H9 (cell line): Measurements from ENCODE around the gene CCR3. TPM values are rescaled to one million over a fixed set of nuclear protein-coding genes. Genes with fewer than 3 reads are reported as not detected.

ENCODE experiments used
- DNase-seq: peaks from one replicate; pipeline ENCODE4 v3.0.0-alpha.2; 2017
- H2AFZ ChIP-seq: one replicate; pipeline ENCODE4 v1.6.1; 2013; ENCODE audit warnings: mild to moderate bottlenecking, low read length, control low read depth, moderate library complexity
- H2AK5ac ChIP-seq: 2 replicates; pipeline ENCODE4 v1.6.1; 2013; ENCODE audit warnings: low read length, control low read depth, mixed read lengths; ENCODE audit not compliant: insufficient read length
- H2BK120ac ChIP-seq: one replicate; pipeline ENCODE4 v1.6.1; 2013; ENCODE audit warnings: low read depth, mild to moderate bottlenecking, low read length, control low read depth, inconsistent platforms; ENCODE audit not compliant: poor library complexity, severe bottlenecking
- H2BK12ac ChIP-seq: 2 replicates; pipeline ENCODE4 v1.6.1; 2013; ENCODE audit warnings: low read length, control low read depth, mixed read lengths, low read depth; ENCODE audit not compliant: insufficient read length
- H2BK15ac ChIP-seq: 2 replicates; pipeline ENCODE4 v1.6.1; 2013; ENCODE audit warnings: low read depth, low read length, control low read depth
- H2BK20ac ChIP-seq: one replicate; pipeline ENCODE4 v1.6.1; 2013; ENCODE audit warnings: low read depth, mild to moderate bottlenecking, low read length, control low read depth, inconsistent platforms; ENCODE audit not compliant: poor library complexity, severe bottlenecking
- H2BK5ac ChIP-seq: 2 replicates; pipeline ENCODE4 v1.6.1; 2013; ENCODE audit warnings: low read length, control low read depth, mixed read lengths; ENCODE audit not compliant: insufficient read length
- H3K14ac ChIP-seq: 2 replicates; pipeline ENCODE4 v1.6.1; 2013; ENCODE audit warnings: low read length, control low read depth; ENCODE audit not compliant: insufficient read depth
- H3K18ac ChIP-seq: 2 replicates; pipeline ENCODE4 v1.6.1; 2013; ENCODE audit warnings: low read depth, mild to moderate bottlenecking, mixed read lengths, low read length, control low read depth; ENCODE audit not compliant: insufficient read length
- H3K23ac ChIP-seq: 2 replicates; pipeline ENCODE4 v1.6.1; 2013; ENCODE audit warnings: low read length, control low read depth, mixed read lengths, low read depth; ENCODE audit not compliant: insufficient read length
- H3K23me2 ChIP-seq: 2 replicates; pipeline ENCODE4 v1.6.1; 2013; ENCODE audit warnings: low read depth, mild to moderate bottlenecking, mixed read lengths, low read length, control low read depth; ENCODE audit not compliant: insufficient read length, poor library complexity, severe bottlenecking
- H3K27ac ChIP-seq: 2 replicates; pipeline ENCODE4 v1.5.1; 2013; ENCODE audit warnings: low read length, control low read depth, mixed read lengths, low read depth; ENCODE audit not compliant: insufficient read length
- H3K27me3 ChIP-seq: 2 replicates; pipeline ENCODE4 v1.6.1; 2013; ENCODE audit warnings: low read length, control low read depth, inconsistent platforms; ENCODE audit not compliant: insufficient read depth
- H3K4ac ChIP-seq: 2 replicates; pipeline ENCODE4 v1.6.1; 2013; ENCODE audit warnings: low read depth, mild to moderate bottlenecking, control low read depth, inconsistent platforms, low read length, moderate library complexity
- H3K4me1 ChIP-seq: 2 replicates; pipeline ENCODE4 v1.6.1; 2013; ENCODE audit warnings: low read length, control low read depth, inconsistent platforms; ENCODE audit not compliant: insufficient read depth
- H3K4me2 ChIP-seq: 2 replicates; pipeline ENCODE4 v1.6.1; 2013; ENCODE audit warnings: low read length, control low read depth, mixed read lengths; ENCODE audit not compliant: insufficient read length, insufficient read depth
- H3K56ac ChIP-seq: 2 replicates; pipeline ENCODE4 v1.6.1; 2013; ENCODE audit warnings: low read depth, mild to moderate bottlenecking, mixed read lengths, low read length, control low read depth; ENCODE audit not compliant: insufficient read length
- H3K79me1 ChIP-seq: 2 replicates; pipeline ENCODE4 v1.6.1; 2013; ENCODE audit warnings: low read depth, mild to moderate bottlenecking, moderate library complexity, low read length, control low read depth, inconsistent platforms; ENCODE audit not compliant: insufficient read depth, poor library complexity, severe bottlenecking
- H3K79me2 ChIP-seq: 2 replicates; pipeline ENCODE4 v1.6.1; 2013; ENCODE audit warnings: low read length, control low read depth, inconsistent platforms; ENCODE audit not compliant: insufficient read depth
- H3K9ac ChIP-seq: 2 replicates; pipeline ENCODE4 v1.6.1; 2013; ENCODE audit warnings: low read length, control low read depth, mixed read lengths; ENCODE audit not compliant: insufficient read length; ENCODE audit errors: extremely low read depth
- H3K9me3 ChIP-seq: one replicate; pipeline ENCODE4 v1.6.1; 2013; ENCODE audit warnings: low read depth, low read length, inconsistent platforms; ENCODE audit not compliant: control insufficient read depth
- H3T11ph ChIP-seq: one replicate; pipeline ENCODE4 v1.6.1; 2013; ENCODE audit warnings: mild to moderate bottlenecking, low read length, control low read depth, inconsistent platforms
- H4K20me1 ChIP-seq: one replicate; pipeline ENCODE4 v1.6.1; 2013; ENCODE audit not compliant: control insufficient read depth, insufficient read length, insufficient read depth
- H4K5ac ChIP-seq: 2 replicates; pipeline ENCODE4 v1.6.1; 2013; ENCODE audit warnings: low read depth, mild to moderate bottlenecking, mixed read lengths, low read length, control low read depth; ENCODE audit not compliant: insufficient read length
- H4K8ac ChIP-seq: replicated peaks from 2 replicates; pipeline ENCODE4 v1.6.1; 2013; ENCODE audit warnings: low read length, control low read depth, mixed read lengths, low read depth; ENCODE audit not compliant: insufficient read length
- H4K91ac ChIP-seq: 2 replicates; pipeline ENCODE4 v1.6.1; 2013; ENCODE audit warnings: low read depth, mild to moderate bottlenecking, moderate library complexity, mixed read lengths, low read length, control low read depth; ENCODE audit not compliant: insufficient read length
- H3K27ac Mint-ChIP-seq, 3 experiments: 2 replicates in 2 of 3; 3 replicates in 1 of 3; pipeline ENCODE4 v1.8.0; 2020 to 2021; ENCODE audit warnings: mixed read lengths in 3 of 3, mild to moderate bottlenecking in 1 of 3, moderate library complexity in 1 of 3
- H3K27me3 Mint-ChIP-seq: 2 replicates; pipeline ENCODE4 v1.8.0; 2021; ENCODE audit warnings: low read depth, mild to moderate bottlenecking, moderate library complexity, mixed read lengths
- H3K36me3 Mint-ChIP-seq, 3 experiments: 2 replicates in 2 of 3; 3 replicates in 1 of 3; pipeline ENCODE4 v1.8.0; 2020 to 2021; ENCODE audit warnings: low read depth in 3 of 3, mixed read lengths in 3 of 3; ENCODE audit not compliant: insufficient read depth in 1 of 3
- H3K4me1 Mint-ChIP-seq, 2 experiments: 2 replicates each; pipeline ENCODE4 v1.8.0; 2020; ENCODE audit warnings: mixed read lengths in 2 of 2
- H3K4me3 Mint-ChIP-seq, 2 experiments: 2 replicates in 1 of 2; 3 replicates in 1 of 2; pipeline ENCODE4 v1.8.0; 2020 to 2021; ENCODE audit warnings: mild to moderate bottlenecking in 2 of 2, mixed read lengths in 2 of 2, moderate library complexity in 1 of 2
- H3K9me3 Mint-ChIP-seq, 2 experiments: 2 replicates in 1 of 2; 3 replicates in 1 of 2; pipeline ENCODE4 v1.8.0; 2020; ENCODE audit warnings: mild to moderate bottlenecking in 2 of 2, mixed read lengths in 2 of 2, moderate library complexity in 1 of 2
- WGBS: extraction: QIAGEN DNeasy Blood & Tissue Kit; methylation state at CpG from one replicate; pipeline ENCODE4 v1.1.7; 2013; ENCODE audit warnings: missing lambda C conversion rate, low lambda C conversion rate, mixed read lengths; ENCODE audit not compliant: insufficient read length; ENCODE audit errors: extremely low coverage; 5-methylcytosine and 5-hydroxymethylcytosine counted together
- total RNA-seq: library from RNA; stranded (reverse); gene quantifications from 2 replicates; pipeline ENCODE4 v1.2.1, GENCODE V29; 2021
- TF ChIP-seq, protein P1 (sequence below): fragments of 200-600 bp; sonication (generic); conservative IDR thresholded peaks from 3 replicates; pipeline ENCODE4 v1.8.0; 2021; ENCODE audit warnings: antibody characterized with exemption, mild to moderate bottlenecking

CCR3 gene
- total RNA-seq, 1 experiment from 2014 or later: not detected

DNA sequence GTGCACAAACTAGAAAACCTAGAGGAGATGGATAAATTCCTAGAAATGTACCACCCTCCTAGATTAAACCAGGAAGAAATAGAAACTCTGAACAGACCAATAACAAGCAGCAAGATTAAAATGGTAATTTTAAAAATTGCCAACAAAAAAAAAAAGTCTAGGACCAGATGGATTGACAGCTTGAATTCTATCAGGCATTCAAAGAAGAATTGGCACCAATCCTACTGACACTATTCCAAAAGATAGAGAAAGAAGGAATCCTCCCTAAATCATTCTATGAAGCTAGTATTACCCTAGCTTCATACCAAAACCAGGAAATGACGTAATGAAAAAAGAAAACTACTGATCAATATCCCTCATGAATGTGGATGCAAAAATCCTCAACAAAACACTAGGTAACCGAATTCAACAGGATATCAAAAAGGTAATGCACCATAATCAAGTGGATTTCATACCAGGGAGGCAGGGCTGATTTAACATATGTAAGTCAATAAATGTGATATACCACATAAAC is 24.0 kb upstream of the CCR3 start:
- no CpG with 5 or more reads among the region's 2 CpGs for WGBS
- Histone ChIP-seq H3T11ph (no peak overlapping the region), H3K23ac (no peak overlapping the region), H3K79me1 (no peaks in the 10 kb centered on the region), H2BK12ac (no peak overlapping the region), H4K91ac (no peak overlapping the region), H3K4ac (no peak overlapping the region), H3K18ac (no peak overlapping the region), H4K8ac (no peak overlapping the region), H2BK15ac (no peak overlapping the region), H3K79me2 (no peaks in the 10 kb centered on the region), H3K9me3 (no peaks in the 10 kb centered on the region), H2BK120ac (no peak overlapping the region), H3K14ac (no peak overlapping the region), H4K5ac (no peak overlapping the region), H2AFZ (no peak overlapping the region), H2BK20ac (no peak overlapping the region), H4K20me1 (no peaks in the 10 kb centered on the region), H3K4me1 (no peaks in the 10 kb centered on the region), H3K9ac (no peak overlapping the region), H3K27ac (no peak overlapping the region), H3K4me2 (no peak overlapping the region), H3K27me3 (no peaks in the 10 kb centered on the region), H3K56ac (no peak overlapping the region), H3K23me2 (no peaks in the 10 kb centered on the region), H2BK5ac (no peak overlapping the region), H2AK5ac (no peak overlapping the region)
- H3K27me3 Mint-ChIP-seq: peaks cover 3% of the 10 kb centered on the region; the same call in 1 of the 2 replicates
- H3K36me3 Mint-ChIP-seq: 0 out of 7 replicates have a peak, but pooled peaks cover 0 to 4% (median 0%) of the 10 kb centered on the region in 3 experiments
- H3K27ac Mint-ChIP-seq: no peak overlapping the region
- H3K9me3 Mint-ChIP-seq: peaks cover 4 to 8% of the 10 kb centered on the region in 2 experiments; a peak in 3 of 5 replicates
- TF ChIP-seq, protein P1, sequence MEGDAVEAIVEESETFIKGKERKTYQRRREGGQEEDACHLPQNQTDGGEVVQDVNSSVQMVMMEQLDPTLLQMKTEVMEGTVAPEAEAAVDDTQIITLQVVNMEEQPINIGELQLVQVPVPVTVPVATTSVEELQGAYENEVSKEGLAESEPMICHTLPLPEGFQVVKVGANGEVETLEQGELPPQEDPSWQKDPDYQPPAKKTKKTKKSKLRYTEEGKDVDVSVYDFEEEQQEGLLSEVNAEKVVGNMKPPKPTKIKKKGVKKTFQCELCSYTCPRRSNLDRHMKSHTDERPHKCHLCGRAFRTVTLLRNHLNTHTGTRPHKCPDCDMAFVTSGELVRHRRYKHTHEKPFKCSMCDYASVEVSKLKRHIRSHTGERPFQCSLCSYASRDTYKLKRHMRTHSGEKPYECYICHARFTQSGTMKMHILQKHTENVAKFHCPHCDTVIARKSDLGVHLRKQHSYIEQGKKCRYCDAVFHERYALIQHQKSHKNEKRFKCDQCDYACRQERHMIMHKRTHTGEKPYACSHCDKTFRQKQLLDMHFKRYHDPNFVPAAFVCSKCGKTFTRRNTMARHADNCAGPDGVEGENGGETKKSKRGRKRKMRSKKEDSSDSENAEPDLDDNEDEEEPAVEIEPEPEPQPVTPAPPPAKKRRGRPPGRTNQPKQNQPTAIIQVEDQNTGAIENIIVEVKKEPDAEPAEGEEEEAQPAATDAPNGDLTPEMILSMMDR: no peak
- no peak for DNase-seq
- peaks cover 0 to 4% of the 10 kb centered on the region in 2 experiments; a peak in 2 of 4 replicates for H3K4me1 Mint-ChIP-seq
- H3K4me3 Mint-ChIP-seq: no peak overlapping the region
